GM19099 (cell line): Measurements from ENCODE around the gene PADI4.

Experiments used
- POLR2A ChIP-seq: IDR thresholded peaks from 3 replicates; pipeline ENCODE4 v1.6.1; 2011; ENCODE audit warnings: low read depth; ENCODE audit not compliant: insufficient read length; ENCODE audit errors: extremely low read depth

PADI4 gene

GRCh38 chr1:17348593-17349234 lies 40.7 kb downstream of the PADI4 start:
- no peak for TF ChIP-seq POLR2A

GRCh38 chr1:17350083-17350482 lies 42.1 kb downstream of the PADI4 start:
- no peak for TF ChIP-seq POLR2A

DNA sequence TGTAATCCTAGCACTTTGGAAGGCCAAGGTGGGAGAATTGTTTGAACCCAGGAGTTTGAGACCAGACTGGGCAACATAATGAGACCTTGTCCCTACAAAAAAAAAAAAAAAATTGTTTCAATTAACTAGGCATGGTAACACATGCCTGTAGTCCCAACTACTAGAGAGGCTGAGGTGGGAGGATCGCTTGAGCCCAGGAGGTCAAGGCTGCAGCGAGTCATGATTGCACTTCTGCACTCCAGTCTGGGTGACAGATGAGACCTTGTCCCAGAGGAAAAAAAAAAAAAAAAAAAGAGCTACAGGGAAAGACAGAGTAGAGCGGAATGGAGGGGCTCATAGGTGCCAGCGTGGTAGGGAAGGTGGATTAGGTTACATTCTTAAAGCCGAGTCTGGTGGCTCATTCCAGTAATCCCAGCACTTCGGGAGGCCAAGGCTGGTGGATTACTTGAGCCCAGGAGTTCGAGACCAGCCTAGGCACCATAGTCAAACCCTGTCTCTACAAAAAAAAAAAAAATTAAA lies 43.0 kb downstream of the PADI4 start:
- TF ChIP-seq POLR2A, result no peak

DNA sequence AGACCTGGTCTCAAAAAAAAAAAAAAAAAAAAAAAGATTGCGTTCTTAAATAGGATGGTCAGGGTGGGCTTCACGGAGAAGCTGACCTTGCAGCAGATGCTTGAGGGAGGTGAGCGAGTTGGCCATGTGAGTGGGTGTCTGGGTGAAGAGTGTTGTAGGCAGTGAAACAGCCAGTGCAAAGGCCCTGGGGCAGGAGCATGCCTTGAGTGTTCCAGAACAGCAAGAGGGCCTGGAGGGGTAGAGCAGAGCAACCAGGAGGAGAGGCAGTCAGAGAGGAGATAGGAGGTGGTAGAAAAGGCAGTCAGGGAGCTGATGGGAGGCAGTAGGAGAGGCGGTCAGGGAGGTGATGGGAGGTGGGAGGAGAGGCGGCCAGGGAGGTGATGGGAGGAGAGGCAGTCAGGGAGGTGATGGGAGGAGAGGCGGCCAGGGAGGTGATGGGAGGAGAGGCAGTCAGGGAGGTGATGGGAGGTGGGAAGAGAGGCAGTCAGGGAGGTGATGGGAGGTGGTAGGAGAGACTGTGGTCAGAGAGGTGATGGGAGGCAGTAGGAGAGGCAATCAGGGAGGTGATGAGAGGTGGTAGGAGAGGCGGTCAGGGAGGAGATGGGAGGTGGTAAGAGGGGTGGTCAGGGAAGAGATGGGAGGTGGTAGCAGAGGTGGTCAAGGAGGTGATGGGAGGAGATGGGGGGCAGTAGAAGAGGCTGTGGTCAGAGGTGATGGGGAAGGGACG lies 43.8 kb downstream of the PADI4 start:
- TF ChIP-seq POLR2A, result no peak

- no peak for TF ChIP-seq POLR2A
These were observed 44.5 kb downstream of the PADI4 start for GRCh38 chr1:17352419-17352909.

DNA sequence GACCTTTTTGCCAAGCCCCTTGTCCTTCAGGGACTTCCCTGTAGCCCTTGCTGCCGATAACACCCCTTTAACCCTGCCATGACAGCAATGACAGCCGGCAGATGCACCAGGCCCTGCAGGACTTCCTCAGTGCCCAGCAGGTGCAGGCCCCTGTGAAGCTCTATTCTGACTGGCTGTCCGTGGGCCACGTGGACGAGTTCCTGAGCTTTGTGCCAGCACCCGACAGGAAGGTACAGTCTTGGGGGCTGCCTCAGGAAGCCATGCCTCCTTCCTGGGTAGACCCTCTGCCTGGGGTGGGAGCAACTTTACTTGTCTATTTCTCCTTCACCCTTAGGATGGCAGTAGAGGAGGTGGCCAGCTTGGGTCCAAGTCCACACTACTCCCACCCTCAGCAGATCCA lies 47.9 kb downstream of the PADI4 start:
- no peak for TF ChIP-seq POLR2A

DNA sequence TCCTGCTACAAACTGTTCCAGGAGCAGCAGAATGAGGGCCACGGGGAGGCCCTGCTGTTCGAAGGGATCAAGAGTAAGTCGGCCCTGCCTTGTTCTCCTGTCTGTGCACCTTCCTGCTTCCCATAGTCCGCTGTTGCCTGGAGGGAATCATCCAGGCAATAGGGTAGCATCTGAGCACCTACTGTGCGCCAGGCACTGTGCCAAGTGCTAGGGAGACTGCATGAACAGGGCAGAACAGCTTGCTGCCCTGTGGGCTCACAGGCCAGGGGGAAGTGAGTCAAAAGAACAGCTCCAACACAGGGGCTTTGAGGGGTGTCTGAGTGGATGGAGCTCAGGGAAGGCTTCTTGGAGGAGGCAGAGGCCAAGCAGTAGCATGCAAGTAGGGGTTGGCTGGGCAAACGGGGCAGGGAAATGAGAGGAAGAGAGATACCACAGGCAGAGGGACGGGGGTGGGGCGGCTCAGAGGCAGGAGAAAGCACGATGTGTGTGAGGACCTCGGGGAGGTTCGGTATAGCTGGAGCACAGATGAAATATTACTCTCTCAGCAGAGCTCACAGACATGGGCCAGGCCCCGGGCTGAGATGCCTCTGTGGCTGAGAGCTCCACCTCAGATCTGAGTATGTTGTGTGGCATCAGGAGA lies 48.5 kb downstream of the PADI4 start:
- TF ChIP-seq POLR2A, result no peak

DNA sequence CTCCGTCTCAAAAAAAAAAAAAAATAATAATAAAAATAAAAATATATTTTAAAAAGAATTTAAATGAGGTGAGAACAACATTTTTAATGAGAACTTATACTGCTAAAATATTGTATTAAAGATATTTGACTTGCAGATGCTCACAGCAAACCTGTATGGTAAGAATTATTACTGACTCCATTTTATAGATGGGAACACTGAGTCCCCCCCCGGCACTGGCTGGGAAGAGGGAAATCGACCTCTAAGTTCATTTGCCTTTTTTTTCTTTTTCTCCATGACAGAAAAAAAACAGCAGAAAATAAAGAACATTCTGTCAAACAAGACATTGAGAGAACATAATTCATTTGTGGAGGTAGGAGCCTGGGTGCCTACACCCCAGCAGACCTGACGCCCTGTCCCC lies 50.6 kb downstream of the PADI4 start:
- TF ChIP-seq POLR2A, result no peak

GRCh38 chr1:17359031-17359430 lies 51.0 kb downstream of the PADI4 start:
- TF ChIP-seq POLR2A, result no peak

- no peak for TF ChIP-seq POLR2A
These were observed 51.8 kb downstream of the PADI4 start for GRCh38 chr1:17359808-17360207.

DNA sequence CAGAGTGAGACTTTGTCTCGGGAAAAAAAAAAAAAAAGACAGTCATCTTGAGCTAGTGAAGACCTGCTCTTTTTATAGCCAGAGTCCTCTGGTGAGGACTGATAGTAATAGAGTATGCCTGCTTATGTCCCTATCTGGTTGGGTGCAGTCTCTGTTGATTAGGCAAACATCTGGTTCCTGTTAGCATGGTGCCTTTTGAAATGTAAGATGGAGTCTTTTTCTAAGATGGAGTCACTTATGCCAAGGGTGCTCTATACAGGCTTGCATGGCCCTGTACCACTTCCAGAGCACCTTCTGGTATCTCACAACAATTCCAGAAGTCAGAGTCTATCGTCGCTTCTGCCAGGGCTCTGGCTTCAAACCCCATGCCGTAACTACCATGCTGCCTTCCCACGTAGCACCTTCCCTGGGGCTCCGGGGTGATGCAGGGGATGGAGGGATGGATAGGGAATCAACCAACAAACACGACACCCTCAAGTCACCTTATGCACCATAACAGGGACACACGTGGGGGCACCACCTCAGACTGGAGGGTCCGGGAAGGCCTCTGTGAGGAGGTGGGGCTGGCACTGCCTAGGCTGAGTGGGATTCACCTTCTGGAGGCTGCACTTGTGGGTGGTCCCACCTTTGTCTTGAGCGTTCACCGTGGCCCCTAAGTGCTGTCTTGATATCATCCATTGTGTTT lies 52.4 kb downstream of the PADI4 start:
- TF ChIP-seq POLR2A, result no peak

- TF ChIP-seq POLR2A, result no peak
These were observed 53.7 kb downstream of the PADI4 start for GRCh38 chr1:17361687-17362086.

GRCh38 chr1:17363351-17363750 lies 55.4 kb downstream of the PADI4 start:
- TF ChIP-seq POLR2A, result no peak

- TF ChIP-seq POLR2A, result no peak
These were observed 55.8 kb downstream of the PADI4 start for GRCh38 chr1:17363771-17364170.

GRCh38 chr1:17365293-17365692 lies 57.3 kb downstream of the PADI4 start:
- TF ChIP-seq POLR2A, result no peak
